Measurements from ENCODE around the gene INHBA.

GRCh38 chr7:41692251-41692650 lies 10.6 kb downstream of the INHBA start:
- TF ChIP-seq POLR2A (IDR thresholded peaks at IDR 0.05) (no peak), EP300 (IDR thresholded peaks at IDR 0.05) (no peak)

Measured in tibial nerve (tissue), 3 donors.